Sigmoid colon (tissue), 7 donors: Measurements from ENCODE around the gene CDIPT. TPM values are rescaled to one million over a fixed set of nuclear protein-coding genes. Genes with fewer than 3 reads are reported as not detected.
"Not testable (repeated sequence)": the region's sequence is repeated elsewhere in the genome, so short reads cannot be mapped to it uniquely, and the experiment has no call there.

ENCODE experiments used
- DNase-seq: peaks from one replicate; pipeline ENCODE4 v3.0.0-alpha.2; 2019
- H3K27ac ChIP-seq, 4 donors: fragments of 200-600 bp; sonication (generic); one replicate each; pipeline ENCODE4 v1.5.1; 2016 to 2019; ENCODE audit warnings: mild to moderate bottlenecking in 1 of 4
- H3K27me3 ChIP-seq, 3 donors: fragments of 200-600 bp; sonication (generic); one replicate each; pipeline ENCODE4 v1.5.1; 2019; ENCODE audit warnings: mild to moderate bottlenecking in 1 of 3
- H3K36me3 ChIP-seq, 4 donors: fragments of 200-600 bp; sonication (generic); one replicate each; pipeline ENCODE4 v1.5.1; 2016 to 2019
- H3K4me1 ChIP-seq, 4 donors: fragments of 200-600 bp; sonication (generic); one replicate each; pipeline ENCODE4 v1.5.1; 2017 to 2019
- H3K4me3 ChIP-seq, 4 donors: fragments of 200-600 bp; sonication (generic); one replicate each; pipeline ENCODE4 v1.5.1; 2017 to 2019; ENCODE audit warnings: mild to moderate bottlenecking in 2 of 4, moderate library complexity in 1 of 4
- H3K9me3 ChIP-seq, 4 donors: fragments of 200-600 bp in 3 of 4; sonication (generic) in 3 of 4; one replicate each; pipeline versions ENCODE4 v1.5.1 to v1.6.1; 2013 to 2019
- CTCF ChIP-seq, 4 experiments: fragments of 450-650 bp in 3 of 4; fragments of 200-600 bp in 1 of 4; IDR thresholded peaks; one replicate each; pipeline ENCODE4 v1.5.1; 2016 to 2019; ENCODE audit warnings: antibody characterized with exemption in 4 of 4, mild to moderate bottlenecking in 3 of 4, moderate library complexity in 2 of 4
- EP300 ChIP-seq, 4 donors: sonication (generic); formaldehyde crosslinking; IDR thresholded peaks; one replicate each; pipeline ENCODE4 v1.6.1; 2017; ENCODE audit warnings: antibody characterized with exemption in 4 of 4
- POLR2A ChIP-seq, 2 donors: fragments of 450-650 bp; IDR thresholded peaks; one replicate each; pipeline ENCODE4 v1.6.1; 2016; ENCODE audit warnings: antibody characterized with exemption in 2 of 2, mild to moderate bottlenecking in 2 of 2, moderate library complexity in 2 of 2
- POLR2AphosphoS5 ChIP-seq, 4 donors: sonication (generic); formaldehyde crosslinking; IDR thresholded peaks; one replicate each; pipeline ENCODE4 v1.6.1; 2017; ENCODE audit warnings: antibody characterized with exemption in 4 of 4
- WGBS, 2 donors: extraction: QIAGEN DNeasy Blood & Tissue Kit; methylation state at CpG; one replicate each; pipeline ENCODE4 v1.1.7; 2013; 5-methylcytosine and 5-hydroxymethylcytosine counted together
- intact Hi-C: fragments of 100-400 bp; cut with DNase I; formaldehyde crosslinking; loops from one replicate; pipeline ENCODE4 v1.15.1; 2023
- polyA plus RNA-seq, 3 donors: library from polyadenylated mRNA; stranded (reverse); fragments of 200-250 nt; gene quantifications; one replicate each; pipeline ENCODE4 v1.2.3, GENCODE V29; 2013
- total RNA-seq, 4 donors: library from RNA; depleted of rRNA; stranded (reverse); fragments of >200 nt; gene quantifications; one replicate each; pipeline ENCODE4 v1.1.0, GENCODE V29; 2016
- donor health status: healthy with polysubstance abuse.
- donor health status: Bipolar disorder and iron deficiency.
- donor health status: healthy.

Gene CDIPT
- total and polyA plus RNA-seq, 7 donors: 39.8 to 120 (median 107) TPM

GRCh38 chr16:29839822-29840221, 23.2 kb downstream of the CDIPT start:
- intact Hi-C loops: loop anchor here (10.0 kb wide), 1 partner anchor 55 kb away; no protein-coding TSS in a partner anchor
- WGBS, 2 donors: 87 to 95% methylated on average over 6 of the region's 6 CpGs
- H3K4me1 ChIP-seq: no peaks in the 10 kb centered on the region
- no peaks in the 10 kb centered on the region for H3K27me3 ChIP-seq
- H3K36me3 ChIP-seq: peaks cover 29 to 98% (median 57%) of the 10 kb centered on the region in 4 donors
- TF ChIP-seq EP300 (IDR thresholded peaks at IDR 0.05): no peak
- no peak for TF ChIP-seq POLR2A (IDR thresholded peaks at IDR 0.05)
- no peak for TF ChIP-seq CTCF (IDR thresholded peaks at IDR 0.05)
- TF ChIP-seq POLR2AphosphoS5 (IDR thresholded peaks at IDR 0.05): no peak
- no peak for DNase-seq
- H3K9me3 ChIP-seq: no peaks in the 10 kb centered on the region
- no peak overlapping the region for H3K4me3 ChIP-seq
- H3K27ac ChIP-seq: no peak overlapping the region

GRCh38 chr16:29837841-29838240, 25.2 kb downstream of the CDIPT start:
- TF ChIP-seq POLR2AphosphoS5 (IDR thresholded peaks at IDR 0.05): no peak
- TF ChIP-seq EP300 (IDR thresholded peaks at IDR 0.05): no peak
- no peak for TF ChIP-seq POLR2A (IDR thresholded peaks at IDR 0.05)
- no peak for TF ChIP-seq CTCF (IDR thresholded peaks at IDR 0.05)
- no peaks in the 10 kb centered on the region for H3K27me3 ChIP-seq
- H3K4me3 ChIP-seq: no peak overlapping the region
- WGBS, 2 donors: 94 to 96% methylated on average over 5 of the region's 5 CpGs
- H3K27ac ChIP-seq: no peak overlapping the region
- H3K9me3 ChIP-seq: no peaks in the 10 kb centered on the region
- intact Hi-C loops: no loop called here
- DNase-seq: no peak
- peaks cover 39 to 100% (median 70%) of the 10 kb centered on the region in 4 donors for H3K36me3 ChIP-seq
- no peaks in the 10 kb centered on the region for H3K4me1 ChIP-seq

- whole genome bisulfite sequencing, 2 donors: 88 to 89% methylated on average over 15 of the region's 15 CpGs
- Histone ChIP-seq H3K4me3 (no peak overlapping the region), H3K4me1 (no peaks in the 10 kb centered on the region), H3K27ac (no peak overlapping the region), H3K36me3 (peaks cover 37 to 100% (median 67%) of the 10 kb centered on the region in 4 donors), H3K9me3 (no peaks in the 10 kb centered on the region), H3K27me3 (no peaks in the 10 kb centered on the region)
- no peak for TF ChIP-seq POLR2A (IDR thresholded peaks at IDR 0.05)
- TF ChIP-seq CTCF (IDR thresholded peaks at IDR 0.05): no peak
- no peak for TF ChIP-seq POLR2AphosphoS5 (IDR thresholded peaks at IDR 0.05)
- no peak for TF ChIP-seq EP300 (IDR thresholded peaks at IDR 0.05)
- intact Hi-C loops: no loop called here
- DNase-seq: no peak
These were observed 26.4 kb downstream of the CDIPT start for GRCh38 chr16:29836623-29837022.

- no peak for DNase-seq
- intact Hi-C loops: no loop called here
- H3K4me3 ChIP-seq: no peak overlapping the region
- H3K9me3 ChIP-seq: no peaks in the 10 kb centered on the region
- peaks cover 34 to 100% (median 65%) of the 10 kb centered on the region in 4 donors for H3K36me3 ChIP-seq
- no peaks in the 10 kb centered on the region for H3K4me1 ChIP-seq
- no peaks in the 10 kb centered on the region for H3K27me3 ChIP-seq
- TF ChIP-seq POLR2AphosphoS5 (IDR thresholded peaks at IDR 0.05) (no peak), EP300 (IDR thresholded peaks at IDR 0.05) (no peak), POLR2A (IDR thresholded peaks at IDR 0.05) (no peak), CTCF (IDR thresholded peaks at IDR 0.05) (no peak)
- H3K27ac ChIP-seq: no peak overlapping the region
- WGBS, 2 donors: 92% methylated on average over 7 of the region's 7 CpGs
These were observed 27.1 kb downstream of the CDIPT start for GRCh38 chr16:29835926-29836325.

- intact Hi-C loops: no loop called here
- no peaks in the 10 kb centered on the region for H3K9me3 ChIP-seq
- DNase-seq: no peak
- no peaks in the 10 kb centered on the region for H3K27me3 ChIP-seq
- WGBS, 2 donors: 89 to 95% methylated on average over 5 of the region's 5 CpGs
- H3K4me1 ChIP-seq: peaks cover 0 to 6% (median 0%) of the 10 kb centered on the region in 4 donors
- peaks cover 33 to 92% (median 59%) of the 10 kb centered on the region in 4 donors for H3K36me3 ChIP-seq
- H3K4me3 ChIP-seq: no peak overlapping the region
- no peak for TF ChIP-seq POLR2A (IDR thresholded peaks at IDR 0.05)
- TF ChIP-seq POLR2AphosphoS5 (IDR thresholded peaks at IDR 0.05): no peak
- no peak for TF ChIP-seq EP300 (IDR thresholded peaks at IDR 0.05)
- no peak for TF ChIP-seq CTCF (IDR thresholded peaks at IDR 0.05)
- H3K27ac ChIP-seq: no peak overlapping the region
These were observed 28.9 kb downstream of the CDIPT start for GRCh38 chr16:29834079-29834478.

- 95 to 99% methylated on average over 4 of the region's 4 CpGs for WGBS, 2 donors
- H3K27ac ChIP-seq, H3K27me3 ChIP-seq, H3K9me3 ChIP-seq, intact Hi-C loops, H3K4me3 ChIP-seq, DNase-seq: not testable (repeated sequence)
- Histone ChIP-seq H3K36me3 (peaks cover 26 to 84% (median 55%) of the 10 kb centered on the region in 4 donors), H3K4me1 (peaks cover 0 to 12% (median 2%) of the 10 kb centered on the region in 4 donors)
These were observed 29.8 kb downstream of the CDIPT start for GRCh38 chr16:29833219-29833618.
